ENCODE results near the gene RRP1. TPM values are rescaled to one million over a fixed set of nuclear protein-coding genes. Genes with fewer than 3 reads are reported as not detected.

RRP1 gene
- total and polyA plus RNA-seq, 3 experiments from 2014 or later, result 21.8 to 93.4 (median 87.4) TPM

- CTCF ChIA-PET, result no interaction called here
- no peaks in the 10 kb centered on the region for H3K4me1 Mint-ChIP-seq
- POLR2A ChIA-PET, result no interaction called here
- H3K27ac Mint-ChIP-seq, result peak overlapping the region in 1 of 8 donors; percentile 84
- Histone ChIP-seq H3K27me3 (ENCODE audit: insufficient read depth, low read length, poor library complexity, severe bottlenecking) (no peaks in the 10 kb centered on the region), H3K36me3 (ENCODE audit: insufficient read depth, low read length) (no peaks in the 10 kb centered on the region), H3K9me3 (ENCODE audit: low read length) (no peaks in the 10 kb centered on the region), H3K4me1 (ENCODE audit: insufficient read depth, low read length) (no peaks in the 10 kb centered on the region), H3K4me3 (ENCODE audit: low read length) (no peak overlapping the region), H3K27ac (ENCODE audit: low read depth, low read length) (no peak overlapping the region)
- peaks cover 8 to 12% of the 10 kb centered on the region in 2 donors for H3K27me3 Mint-ChIP-seq
- H3K9me3 Mint-ChIP-seq, result no peaks in the 10 kb centered on the region
- DNase-seq, result peak in 1 of 5 donors; percentile 26
- no peak overlapping the region for H3K4me3 Mint-ChIP-seq
- peaks cover 0 to 1% (median 0%) of the 10 kb centered on the region in 3 donors for H3K36me3 Mint-ChIP-seq
Measured at GRCh38 chr21:43849532-43850299, 60.3 kb downstream of the RRP1 start.

GRCh38 chr21:43850728-43851295 is 61.4 kb downstream of the RRP1 start:
- Histone ChIP-seq H3K9me3 (ENCODE audit: low read length) (no peaks in the 10 kb centered on the region), H3K27ac (ENCODE audit: low read depth, low read length) (no peak overlapping the region), H3K4me1 (ENCODE audit: insufficient read depth, low read length) (no peaks in the 10 kb centered on the region), H3K4me3 (ENCODE audit: low read length) (no peak overlapping the region), H3K36me3 (ENCODE audit: insufficient read depth, low read length) (no peaks in the 10 kb centered on the region), H3K27me3 (ENCODE audit: insufficient read depth, low read length, poor library complexity, severe bottlenecking) (no peaks in the 10 kb centered on the region)
- H3K27ac Mint-ChIP-seq, result no peak overlapping the region
- H3K4me1 Mint-ChIP-seq, result no peaks in the 10 kb centered on the region
- no peaks in the 10 kb centered on the region for H3K9me3 Mint-ChIP-seq
- H3K27me3 Mint-ChIP-seq, result peaks cover 6 to 19% of the 10 kb centered on the region in 2 donors
- H3K4me3 Mint-ChIP-seq, result no peak overlapping the region
- DNase-seq, result no peak
- POLR2A ChIA-PET, result no interaction called here
- H3K36me3 Mint-ChIP-seq, result peaks cover 0 to 1% (median 0%) of the 10 kb centered on the region in 3 donors
- CTCF ChIA-PET, result no interaction called here

- no peaks in the 10 kb centered on the region for H3K9me3 Mint-ChIP-seq
- Histone ChIP-seq H3K27ac (ENCODE audit: low read depth, low read length) (no peak overlapping the region), H3K9me3 (ENCODE audit: low read length) (no peaks in the 10 kb centered on the region), H3K4me1 (ENCODE audit: insufficient read depth, low read length) (no peaks in the 10 kb centered on the region), H3K27me3 (ENCODE audit: insufficient read depth, low read length, poor library complexity, severe bottlenecking) (no peaks in the 10 kb centered on the region), H3K36me3 (ENCODE audit: insufficient read depth, low read length) (no peaks in the 10 kb centered on the region), H3K4me3 (ENCODE audit: low read length) (no peak overlapping the region)
- peaks cover 0 to 1% (median 0%) of the 10 kb centered on the region in 3 donors for H3K36me3 Mint-ChIP-seq
- H3K4me3 Mint-ChIP-seq, result no peak overlapping the region
- H3K4me1 Mint-ChIP-seq, result no peaks in the 10 kb centered on the region
- CTCF ChIA-PET, result no interaction called here
- H3K27ac Mint-ChIP-seq, result no peak overlapping the region
- peak in 1 of 5 donors; percentile 23 for DNase-seq
- peaks cover 10 to 22% of the 10 kb centered on the region in 2 donors for H3K27me3 Mint-ChIP-seq
- POLR2A ChIA-PET, result no interaction called here
Measured at GRCh38 chr21:43851593-43851992, 62.2 kb downstream of the RRP1 start.

- no peaks in the 10 kb centered on the region for H3K4me1 ChIP-seq (ENCODE audit: insufficient read depth, low read length)
- Mint-ChIP-seq H3K27me3 (peaks cover 13 to 27% of the 10 kb centered on the region in 2 donors), H3K27ac (no peak overlapping the region), H3K36me3 (peaks cover 0 to 1% (median 0%) of the 10 kb centered on the region in 3 donors), H3K4me1 (no peaks in the 10 kb centered on the region), H3K9me3 (no peaks in the 10 kb centered on the region), H3K4me3 (no peak overlapping the region)
- no peaks in the 10 kb centered on the region for H3K27me3 ChIP-seq (ENCODE audit: insufficient read depth, low read length, poor library complexity, severe bottlenecking)
- POLR2A ChIA-PET, result interaction anchor here (0.6 kb wide), 1 partner anchor 12 kb away, joined by 5 read pairs; no protein-coding TSS in a partner anchor
- H3K9me3 ChIP-seq (ENCODE audit: low read length), result no peaks in the 10 kb centered on the region
- CTCF ChIA-PET, result no interaction called here
- no peak overlapping the region for H3K4me3 ChIP-seq (ENCODE audit: low read length)
- no peak for DNase-seq
- H3K27ac ChIP-seq (ENCODE audit: low read depth, low read length), result peak overlapping the region; percentile 78
- no peaks in the 10 kb centered on the region for H3K36me3 ChIP-seq (ENCODE audit: insufficient read depth, low read length)
Measured at GRCh38 chr21:43853851-43854772, 64.7 kb downstream of the RRP1 start.

Other genes starting within 250 kb of the RRP1 start
- 1 to 10 TPM in 1 of 2 experiments, under 1 TPM in 1; 0.53 to 1.4 TPM for gene HSF2BP, start 130.1 kb upstream of the RRP1 start, total RNA-seq
- gene HSF2BP, start 130.1 kb upstream of the RRP1 start, polyA plus RNA-seq, result 0.28 TPM
- gene RRP1B, start 130.0 kb upstream of the RRP1 start, total RNA-seq, result 10 to 100 TPM; 92.6 to 94.3 TPM
- gene RRP1B, start 130.0 kb upstream of the RRP1 start, polyA plus RNA-seq, result 43.6 TPM
- gene PDXK, start 70.4 kb upstream of the RRP1 start, total RNA-seq, result 10 to 100 TPM; 96.3 to 96.7 TPM
- gene PDXK, start 70.4 kb upstream of the RRP1 start, polyA plus RNA-seq, result 38.3 TPM
- 10 to 100 TPM; 48.0 to 48.4 TPM for gene CSTB, start 13.3 kb upstream of the RRP1 start, total RNA-seq
- gene CSTB, start 13.3 kb upstream of the RRP1 start, polyA plus RNA-seq, result 79.1 TPM
- gene AGPAT3, start 75.6 kb downstream of the RRP1 start, total RNA-seq, result 10 to 100 TPM; 66.5 to 69.3 TPM
- gene AGPAT3, start 75.6 kb downstream of the RRP1 start, polyA plus RNA-seq, result 15.9 TPM
- 10 to 100 TPM; 50.0 to 54.7 TPM for gene TRAPPC10, start 222.7 kb downstream of the RRP1 start, total RNA-seq
- gene TRAPPC10, start 222.7 kb downstream of the RRP1 start, polyA plus RNA-seq, result 45.1 TPM